H9 (cell line): ENCODE data around the gene PABPC3. TPM values are rescaled to one million over a fixed set of nuclear protein-coding genes. Genes with fewer than 3 reads are reported as not detected.

Source experiments
- DNase-seq: peaks from one replicate; pipeline ENCODE4 v3.0.0-alpha.2; 2017
- H2AFZ ChIP-seq: one replicate; pipeline ENCODE4 v1.6.1; 2013; ENCODE audit warnings: mild to moderate bottlenecking, low read length, control low read depth, moderate library complexity
- H2AK5ac ChIP-seq: 2 replicates; pipeline ENCODE4 v1.6.1; 2013; ENCODE audit warnings: low read length, control low read depth, mixed read lengths; ENCODE audit not compliant: insufficient read length
- H2BK120ac ChIP-seq: one replicate; pipeline ENCODE4 v1.6.1; 2013; ENCODE audit warnings: low read depth, mild to moderate bottlenecking, low read length, control low read depth, inconsistent platforms; ENCODE audit not compliant: poor library complexity, severe bottlenecking
- H2BK12ac ChIP-seq: 2 replicates; pipeline ENCODE4 v1.6.1; 2013; ENCODE audit warnings: low read length, control low read depth, mixed read lengths, low read depth; ENCODE audit not compliant: insufficient read length
- H2BK15ac ChIP-seq: 2 replicates; pipeline ENCODE4 v1.6.1; 2013; ENCODE audit warnings: low read depth, low read length, control low read depth
- H2BK20ac ChIP-seq: one replicate; pipeline ENCODE4 v1.6.1; 2013; ENCODE audit warnings: low read depth, mild to moderate bottlenecking, low read length, control low read depth, inconsistent platforms; ENCODE audit not compliant: poor library complexity, severe bottlenecking
- H2BK5ac ChIP-seq: 2 replicates; pipeline ENCODE4 v1.6.1; 2013; ENCODE audit warnings: low read length, control low read depth, mixed read lengths; ENCODE audit not compliant: insufficient read length
- H3K14ac ChIP-seq: 2 replicates; pipeline ENCODE4 v1.6.1; 2013; ENCODE audit warnings: low read length, control low read depth; ENCODE audit not compliant: insufficient read depth
- H3K18ac ChIP-seq: 2 replicates; pipeline ENCODE4 v1.6.1; 2013; ENCODE audit warnings: low read depth, mild to moderate bottlenecking, mixed read lengths, low read length, control low read depth; ENCODE audit not compliant: insufficient read length
- H3K23ac ChIP-seq: 2 replicates; pipeline ENCODE4 v1.6.1; 2013; ENCODE audit warnings: low read length, control low read depth, mixed read lengths, low read depth; ENCODE audit not compliant: insufficient read length
- H3K23me2 ChIP-seq: 2 replicates; pipeline ENCODE4 v1.6.1; 2013; ENCODE audit warnings: low read depth, mild to moderate bottlenecking, mixed read lengths, low read length, control low read depth; ENCODE audit not compliant: insufficient read length, poor library complexity, severe bottlenecking
- H3K27ac ChIP-seq: 2 replicates; pipeline ENCODE4 v1.5.1; 2013; ENCODE audit warnings: low read length, control low read depth, mixed read lengths, low read depth; ENCODE audit not compliant: insufficient read length
- H3K27me3 ChIP-seq: 2 replicates; pipeline ENCODE4 v1.6.1; 2013; ENCODE audit warnings: low read length, control low read depth, inconsistent platforms; ENCODE audit not compliant: insufficient read depth
- H3K4ac ChIP-seq: 2 replicates; pipeline ENCODE4 v1.6.1; 2013; ENCODE audit warnings: low read depth, mild to moderate bottlenecking, control low read depth, inconsistent platforms, low read length, moderate library complexity
- H3K4me1 ChIP-seq: 2 replicates; pipeline ENCODE4 v1.6.1; 2013; ENCODE audit warnings: low read length, control low read depth, inconsistent platforms; ENCODE audit not compliant: insufficient read depth
- H3K4me2 ChIP-seq: 2 replicates; pipeline ENCODE4 v1.6.1; 2013; ENCODE audit warnings: low read length, control low read depth, mixed read lengths; ENCODE audit not compliant: insufficient read length, insufficient read depth
- H3K56ac ChIP-seq: 2 replicates; pipeline ENCODE4 v1.6.1; 2013; ENCODE audit warnings: low read depth, mild to moderate bottlenecking, mixed read lengths, low read length, control low read depth; ENCODE audit not compliant: insufficient read length
- H3K79me1 ChIP-seq: 2 replicates; pipeline ENCODE4 v1.6.1; 2013; ENCODE audit warnings: low read depth, mild to moderate bottlenecking, moderate library complexity, low read length, control low read depth, inconsistent platforms; ENCODE audit not compliant: insufficient read depth, poor library complexity, severe bottlenecking
- H3K79me2 ChIP-seq: 2 replicates; pipeline ENCODE4 v1.6.1; 2013; ENCODE audit warnings: low read length, control low read depth, inconsistent platforms; ENCODE audit not compliant: insufficient read depth
- H3K9ac ChIP-seq: 2 replicates; pipeline ENCODE4 v1.6.1; 2013; ENCODE audit warnings: low read length, control low read depth, mixed read lengths; ENCODE audit not compliant: insufficient read length; ENCODE audit errors: extremely low read depth
- H3K9me3 ChIP-seq: one replicate; pipeline ENCODE4 v1.6.1; 2013; ENCODE audit warnings: low read depth, low read length, inconsistent platforms; ENCODE audit not compliant: control insufficient read depth
- H3T11ph ChIP-seq: one replicate; pipeline ENCODE4 v1.6.1; 2013; ENCODE audit warnings: mild to moderate bottlenecking, low read length, control low read depth, inconsistent platforms
- H4K20me1 ChIP-seq: one replicate; pipeline ENCODE4 v1.6.1; 2013; ENCODE audit not compliant: control insufficient read depth, insufficient read length, insufficient read depth
- H4K5ac ChIP-seq: 2 replicates; pipeline ENCODE4 v1.6.1; 2013; ENCODE audit warnings: low read depth, mild to moderate bottlenecking, mixed read lengths, low read length, control low read depth; ENCODE audit not compliant: insufficient read length
- H4K8ac ChIP-seq: replicated peaks from 2 replicates; pipeline ENCODE4 v1.6.1; 2013; ENCODE audit warnings: low read length, control low read depth, mixed read lengths, low read depth; ENCODE audit not compliant: insufficient read length
- H4K91ac ChIP-seq: 2 replicates; pipeline ENCODE4 v1.6.1; 2013; ENCODE audit warnings: low read depth, mild to moderate bottlenecking, moderate library complexity, mixed read lengths, low read length, control low read depth; ENCODE audit not compliant: insufficient read length
- H3K27ac Mint-ChIP-seq, 3 experiments: 2 replicates in 2 of 3; 3 replicates in 1 of 3; pipeline ENCODE4 v1.8.0; 2020 to 2021; ENCODE audit warnings: mixed read lengths in 3 of 3, mild to moderate bottlenecking in 1 of 3, moderate library complexity in 1 of 3
- H3K27me3 Mint-ChIP-seq: 2 replicates; pipeline ENCODE4 v1.8.0; 2021; ENCODE audit warnings: low read depth, mild to moderate bottlenecking, moderate library complexity, mixed read lengths
- H3K36me3 Mint-ChIP-seq, 3 experiments: 2 replicates in 2 of 3; 3 replicates in 1 of 3; pipeline ENCODE4 v1.8.0; 2020 to 2021; ENCODE audit warnings: low read depth in 3 of 3, mixed read lengths in 3 of 3; ENCODE audit not compliant: insufficient read depth in 1 of 3
- H3K4me1 Mint-ChIP-seq, 2 experiments: 2 replicates each; pipeline ENCODE4 v1.8.0; 2020; ENCODE audit warnings: mixed read lengths in 2 of 2
- H3K4me3 Mint-ChIP-seq, 2 experiments: 2 replicates in 1 of 2; 3 replicates in 1 of 2; pipeline ENCODE4 v1.8.0; 2020 to 2021; ENCODE audit warnings: mild to moderate bottlenecking in 2 of 2, mixed read lengths in 2 of 2, moderate library complexity in 1 of 2
- H3K9me3 Mint-ChIP-seq, 2 experiments: 2 replicates in 1 of 2; 3 replicates in 1 of 2; pipeline ENCODE4 v1.8.0; 2020; ENCODE audit warnings: mild to moderate bottlenecking in 2 of 2, mixed read lengths in 2 of 2, moderate library complexity in 1 of 2
- CTCF ChIP-seq: fragments of 200-600 bp; sonication (generic); conservative IDR thresholded peaks from 3 replicates; pipeline ENCODE4 v1.8.0; 2021; ENCODE audit warnings: antibody characterized with exemption, mild to moderate bottlenecking
- WGBS: extraction: QIAGEN DNeasy Blood & Tissue Kit; methylation state at CpG from one replicate; pipeline ENCODE4 v1.1.7; 2013; ENCODE audit warnings: missing lambda C conversion rate, low lambda C conversion rate, mixed read lengths; ENCODE audit not compliant: insufficient read length; ENCODE audit errors: extremely low coverage; 5-methylcytosine and 5-hydroxymethylcytosine counted together
- total RNA-seq: library from RNA; stranded (reverse); gene quantifications from 2 replicates; pipeline ENCODE4 v1.2.1, GENCODE V29; 2021

PABPC3 gene
- total RNA-seq, 1 experiment from 2014 or later, result 0.31 TPM

GRCh38 chr13:25080773-25081172, 15.2 kb upstream of the PABPC3 start:
- Histone ChIP-seq H3K4me2 (no peak overlapping the region), H2AK5ac (no peak overlapping the region), H3T11ph (no peak overlapping the region), H3K56ac (no peak overlapping the region), H3K23ac (no peak overlapping the region), H3K4ac (no peak overlapping the region), H4K5ac (no peak overlapping the region), H2BK5ac (no peak overlapping the region), H3K27ac (no peak overlapping the region), H2BK120ac (no peak overlapping the region), H2AFZ (no peak overlapping the region), H3K79me1 (no peaks in the 10 kb centered on the region), H3K27me3 (no peaks in the 10 kb centered on the region), H3K79me2 (no peaks in the 10 kb centered on the region), H3K23me2 (no peaks in the 10 kb centered on the region), H4K91ac (no peak overlapping the region), H3K4me1 (no peaks in the 10 kb centered on the region), H4K20me1 (no peaks in the 10 kb centered on the region), H3K14ac (no peak overlapping the region), H3K18ac (no peak overlapping the region), H2BK12ac (no peak overlapping the region), H4K8ac (no peak overlapping the region), H2BK15ac (no peak overlapping the region), H3K9ac (no peak overlapping the region), H3K9me3 (no peaks in the 10 kb centered on the region), H2BK20ac (no peak overlapping the region)
- no peaks in the 10 kb centered on the region for H3K36me3 Mint-ChIP-seq
- H3K27me3 Mint-ChIP-seq, result no peaks in the 10 kb centered on the region
- no peaks in the 10 kb centered on the region for H3K9me3 Mint-ChIP-seq
- H3K27ac Mint-ChIP-seq, result no peak overlapping the region; a peak in 1 of 7 replicates
- no CpG with 5 or more reads among the region's 2 CpGs for WGBS
- no peak for TF ChIP-seq CTCF
- H3K4me3 Mint-ChIP-seq, result no peak overlapping the region
- peaks cover 2 to 3% of the 10 kb centered on the region in 2 experiments; a peak in 3 of 4 replicates for H3K4me1 Mint-ChIP-seq
- DNase-seq, result no peak
